MM.1S (cell line): ENCODE results near the gene CHID1.
A peak's percentile ranks its signal among the peaks of the same experiment; 100 is the strongest.

Experiments
- DNase-seq: peaks from one replicate; pipeline ENCODE4 v3.0.0-alpha.2; 2015
- H2AFZ ChIP-seq: fragments of 300-600 bp; sonication (generic); 2 replicates; pipeline ENCODE4 v1.6.0; 2016; ENCODE audit warnings: antibody characterized with exemption, low read length
- H3F3A ChIP-seq: fragments of 300-600 bp; sonication (generic); 2 replicates; pipeline ENCODE4 v1.6.1; 2016; ENCODE audit warnings: mild to moderate bottlenecking, antibody characterized with exemption, low read length, moderate library complexity, mixed read lengths; ENCODE audit not compliant: insufficient read depth
- H3K27ac ChIP-seq: fragments of 300-600 bp; sonication (generic); 2 replicates; pipeline ENCODE4 v1.5.1; 2016; ENCODE audit warnings: mild to moderate bottlenecking, low read length
- H3K27me3 ChIP-seq: fragments of 300-600 bp; sonication (generic); replicated peaks from 2 replicates; pipeline ENCODE4 v1.6.0; 2016; ENCODE audit warnings: low read length; ENCODE audit not compliant: insufficient read depth
- H3K36me3 ChIP-seq: fragments of 300-600 bp; sonication (generic); replicated peaks from 2 replicates; pipeline ENCODE4 v1.6.1; 2016; ENCODE audit warnings: mild to moderate bottlenecking, low read length, mixed read lengths; ENCODE audit not compliant: insufficient read depth
- H3K4me1 ChIP-seq: fragments of 300-600 bp; sonication (generic); 2 replicates; pipeline ENCODE4 v1.6.1; 2016; ENCODE audit warnings: low read length, mixed read lengths
- H3K4me2 ChIP-seq: fragments of 300-600 bp; sonication (generic); 2 replicates; pipeline ENCODE4 v1.6.0; 2016; ENCODE audit warnings: low read depth, low read length
- H3K4me3 ChIP-seq: fragments of 300-600 bp; sonication (generic); 2 replicates; pipeline ENCODE4 v1.5.1; 2016; ENCODE audit warnings: low read length, mixed read lengths
- H3K79me2 ChIP-seq: fragments of 300-600 bp; sonication (generic); 2 replicates; pipeline ENCODE4 v1.6.1; 2016; ENCODE audit warnings: mixed run types, low read length, mixed read lengths
- H3K9ac ChIP-seq: fragments of 300-600 bp; sonication (generic); 2 replicates; pipeline ENCODE4 v1.6.1; 2016; ENCODE audit warnings: low read length, mixed read lengths
- H3K9me2 ChIP-seq: fragments of 300-600 bp; sonication (generic); replicated peaks from 2 replicates; pipeline ENCODE4 v1.6.1; 2016; ENCODE audit warnings: mild to moderate bottlenecking, low read length, mixed read lengths; ENCODE audit not compliant: insufficient read depth
- H3K9me3 ChIP-seq: fragments of 300-600 bp; sonication (generic); replicated peaks from 2 replicates; pipeline ENCODE4 v1.6.1; 2016; ENCODE audit warnings: mild to moderate bottlenecking, low read length, mixed read lengths; ENCODE audit not compliant: insufficient read depth
- H4K20me1 ChIP-seq: fragments of 300-600 bp; sonication (generic); 2 replicates; pipeline ENCODE4 v1.6.1; 2016; ENCODE audit warnings: mild to moderate bottlenecking, low read length, moderate library complexity, mixed read lengths; ENCODE audit not compliant: insufficient read depth
- CTCF ChIP-seq: fragments of 300-600 bp; sonication (generic); IDR thresholded peaks from 2 replicates; pipeline ENCODE4 v1.5.1; 2016; ENCODE audit warnings: antibody characterized with exemption, low read length, mixed read lengths
- EZH2 ChIP-seq: fragments of 300-600 bp; sonication (generic); optimal IDR thresholded peaks from 2 replicates; pipeline ENCODE3; 2017; ENCODE audit warnings: low read depth, mild to moderate bottlenecking, antibody characterized with exemption, low read length, mixed read lengths
- EZH2phosphoT487 ChIP-seq: fragments of 300-600 bp; sonication (generic); IDR thresholded peaks from 2 replicates; pipeline ENCODE4 v1.6.1; 2018; ENCODE audit warnings: antibody characterized with exemption, low read length

The CHID1 gene

GRCh38 chr11:849104-849824 lies 61.3 kb downstream of the CHID1 start:
- H3K4me1 ChIP-seq = peaks cover 4% of the 10 kb centered on the region; the same call in 1 of the 2 replicates
- H3K79me2 ChIP-seq = no peaks in the 10 kb centered on the region
- H3F3A ChIP-seq = no peaks in the 10 kb centered on the region
- H3K9ac ChIP-seq = no peak overlapping the region
- no peaks in the 10 kb centered on the region for H3K36me3 ChIP-seq
- H3K27me3 ChIP-seq = peaks cover 80% of the 10 kb centered on the region
- no peak overlapping the region for H3K27ac ChIP-seq
- no peaks in the 10 kb centered on the region for H4K20me1 ChIP-seq
- no peaks in the 10 kb centered on the region for H3K9me3 ChIP-seq
- peak overlapping the region; percentile 26; the same call in 1 of the 2 replicates for H3K4me3 ChIP-seq
- H3K9me2 ChIP-seq = no peaks in the 10 kb centered on the region
- DNase-seq = peak; percentile 28
- no peak overlapping the region for H2AFZ ChIP-seq
- peak overlapping the region; percentile 60 for H3K4me2 ChIP-seq
- no peak for TF ChIP-seq EZH2
- no peak for TF ChIP-seq CTCF
- TF ChIP-seq EZH2phosphoT487 = no peak

- DNase-seq = peak; percentile 49
- Histone ChIP-seq H3K4me3 (peak overlapping the region; percentile 17; the same call in 1 of the 2 replicates), H3K4me2 (peak overlapping the region; percentile 60; the same call in 1 of the 2 replicates), H3K36me3 (no peaks in the 10 kb centered on the region), H3K4me1 (peaks cover 4% of the 10 kb centered on the region; the same call in 1 of the 2 replicates), H3F3A (no peaks in the 10 kb centered on the region), H3K9me3 (no peaks in the 10 kb centered on the region), H3K27me3 (peaks cover 80% of the 10 kb centered on the region), H3K27ac (no peak overlapping the region), H4K20me1 (no peaks in the 10 kb centered on the region), H3K9ac (no peak overlapping the region), H2AFZ (no peak overlapping the region), H3K9me2 (no peaks in the 10 kb centered on the region), H3K79me2 (no peaks in the 10 kb centered on the region)
- TF ChIP-seq CTCF (peak; percentile 90), EZH2phosphoT487 (no peak)
These were observed 62.2 kb downstream of the CHID1 start for GRCh38 chr11:848380-848931.

- TF ChIP-seq EZH2phosphoT487 (no peak), CTCF (no peak), EZH2 (no peak)
- no peaks in the 10 kb centered on the region for H3K79me2 ChIP-seq
- H4K20me1 ChIP-seq = no peaks in the 10 kb centered on the region
- no peaks in the 10 kb centered on the region for H3K36me3 ChIP-seq
- no peaks in the 10 kb centered on the region for H3K9me2 ChIP-seq
- H3K4me2 ChIP-seq = no peak overlapping the region
- no peaks in the 10 kb centered on the region for H3F3A ChIP-seq
- H3K27me3 ChIP-seq = peaks cover 79% of the 10 kb centered on the region
- no peak overlapping the region for H3K27ac ChIP-seq
- no peak overlapping the region for H3K9ac ChIP-seq
- no peak overlapping the region for H3K4me3 ChIP-seq
- no peak for DNase-seq
- H2AFZ ChIP-seq = no peak overlapping the region
- no peaks in the 10 kb centered on the region for H3K9me3 ChIP-seq
- peaks cover 4% of the 10 kb centered on the region; the same call in 1 of the 2 replicates for H3K4me1 ChIP-seq
These were observed 62.7 kb downstream of the CHID1 start for GRCh38 chr11:847876-848275.
